MM.1S (cell line): Measurements from ENCODE around the gene SELENOO.

Source experiments
- DNase-seq: peaks from one replicate; pipeline ENCODE4 v3.0.0-alpha.2; 2015
- H2AFZ ChIP-seq: fragments of 300-600 bp; sonication (generic); 2 replicates; pipeline ENCODE4 v1.6.0; 2016; ENCODE audit warnings: antibody characterized with exemption, low read length
- H3F3A ChIP-seq: fragments of 300-600 bp; sonication (generic); 2 replicates; pipeline ENCODE4 v1.6.1; 2016; ENCODE audit warnings: mild to moderate bottlenecking, antibody characterized with exemption, low read length, moderate library complexity, mixed read lengths; ENCODE audit not compliant: insufficient read depth
- H3K27ac ChIP-seq: fragments of 300-600 bp; sonication (generic); 2 replicates; pipeline ENCODE4 v1.5.1; 2016; ENCODE audit warnings: mild to moderate bottlenecking, low read length
- H3K27me3 ChIP-seq: fragments of 300-600 bp; sonication (generic); replicated peaks from 2 replicates; pipeline ENCODE4 v1.6.0; 2016; ENCODE audit warnings: low read length; ENCODE audit not compliant: insufficient read depth
- H3K36me3 ChIP-seq: fragments of 300-600 bp; sonication (generic); replicated peaks from 2 replicates; pipeline ENCODE4 v1.6.1; 2016; ENCODE audit warnings: mild to moderate bottlenecking, low read length, mixed read lengths; ENCODE audit not compliant: insufficient read depth
- H3K4me1 ChIP-seq: fragments of 300-600 bp; sonication (generic); 2 replicates; pipeline ENCODE4 v1.6.1; 2016; ENCODE audit warnings: low read length, mixed read lengths
- H3K4me2 ChIP-seq: fragments of 300-600 bp; sonication (generic); 2 replicates; pipeline ENCODE4 v1.6.0; 2016; ENCODE audit warnings: low read depth, low read length
- H3K4me3 ChIP-seq: fragments of 300-600 bp; sonication (generic); 2 replicates; pipeline ENCODE4 v1.5.1; 2016; ENCODE audit warnings: low read length, mixed read lengths
- H3K79me2 ChIP-seq: fragments of 300-600 bp; sonication (generic); 2 replicates; pipeline ENCODE4 v1.6.1; 2016; ENCODE audit warnings: mixed run types, low read length, mixed read lengths
- H3K9ac ChIP-seq: fragments of 300-600 bp; sonication (generic); 2 replicates; pipeline ENCODE4 v1.6.1; 2016; ENCODE audit warnings: low read length, mixed read lengths
- H3K9me2 ChIP-seq: fragments of 300-600 bp; sonication (generic); replicated peaks from 2 replicates; pipeline ENCODE4 v1.6.1; 2016; ENCODE audit warnings: mild to moderate bottlenecking, low read length, mixed read lengths; ENCODE audit not compliant: insufficient read depth
- H3K9me3 ChIP-seq: fragments of 300-600 bp; sonication (generic); replicated peaks from 2 replicates; pipeline ENCODE4 v1.6.1; 2016; ENCODE audit warnings: mild to moderate bottlenecking, low read length, mixed read lengths; ENCODE audit not compliant: insufficient read depth
- H4K20me1 ChIP-seq: fragments of 300-600 bp; sonication (generic); 2 replicates; pipeline ENCODE4 v1.6.1; 2016; ENCODE audit warnings: mild to moderate bottlenecking, low read length, moderate library complexity, mixed read lengths; ENCODE audit not compliant: insufficient read depth
- EZH2 ChIP-seq: fragments of 300-600 bp; sonication (generic); optimal IDR thresholded peaks from 2 replicates; pipeline ENCODE3; 2017; ENCODE audit warnings: low read depth, mild to moderate bottlenecking, antibody characterized with exemption, low read length, mixed read lengths
- EZH2phosphoT487 ChIP-seq: fragments of 300-600 bp; sonication (generic); IDR thresholded peaks from 2 replicates; pipeline ENCODE4 v1.6.1; 2018; ENCODE audit warnings: antibody characterized with exemption, low read length
- TF ChIP-seq, protein P1 (sequence below): fragments of 300-600 bp; sonication (generic); IDR thresholded peaks from 2 replicates; pipeline ENCODE4 v1.5.1; 2016; ENCODE audit warnings: antibody characterized with exemption, low read length, mixed read lengths

SELENOO gene

GRCh38 chr22:50228366-50228765 is 27.6 kb downstream of the SELENOO start:
- no peak overlapping the region for H2AFZ ChIP-seq
- no peaks in the 10 kb centered on the region for H3K9me2 ChIP-seq
- TF ChIP-seq EZH2phosphoT487 (no peak), EZH2 (no peak)
- TF ChIP-seq, protein P1, sequence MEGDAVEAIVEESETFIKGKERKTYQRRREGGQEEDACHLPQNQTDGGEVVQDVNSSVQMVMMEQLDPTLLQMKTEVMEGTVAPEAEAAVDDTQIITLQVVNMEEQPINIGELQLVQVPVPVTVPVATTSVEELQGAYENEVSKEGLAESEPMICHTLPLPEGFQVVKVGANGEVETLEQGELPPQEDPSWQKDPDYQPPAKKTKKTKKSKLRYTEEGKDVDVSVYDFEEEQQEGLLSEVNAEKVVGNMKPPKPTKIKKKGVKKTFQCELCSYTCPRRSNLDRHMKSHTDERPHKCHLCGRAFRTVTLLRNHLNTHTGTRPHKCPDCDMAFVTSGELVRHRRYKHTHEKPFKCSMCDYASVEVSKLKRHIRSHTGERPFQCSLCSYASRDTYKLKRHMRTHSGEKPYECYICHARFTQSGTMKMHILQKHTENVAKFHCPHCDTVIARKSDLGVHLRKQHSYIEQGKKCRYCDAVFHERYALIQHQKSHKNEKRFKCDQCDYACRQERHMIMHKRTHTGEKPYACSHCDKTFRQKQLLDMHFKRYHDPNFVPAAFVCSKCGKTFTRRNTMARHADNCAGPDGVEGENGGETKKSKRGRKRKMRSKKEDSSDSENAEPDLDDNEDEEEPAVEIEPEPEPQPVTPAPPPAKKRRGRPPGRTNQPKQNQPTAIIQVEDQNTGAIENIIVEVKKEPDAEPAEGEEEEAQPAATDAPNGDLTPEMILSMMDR: no peak
- H3K9me3 ChIP-seq: no peaks in the 10 kb centered on the region
- 0 out of 2 replicates have a peak, but pooled peaks cover 5% of the 10 kb centered on the region for H3K79me2 ChIP-seq
- H3F3A ChIP-seq: no peaks in the 10 kb centered on the region
- no peaks in the 10 kb centered on the region for H3K4me1 ChIP-seq
- no peak overlapping the region for H3K9ac ChIP-seq
- DNase-seq: no peak
- H3K27ac ChIP-seq: no peak overlapping the region
- no peak overlapping the region for H3K4me3 ChIP-seq
- no peak overlapping the region for H3K4me2 ChIP-seq
- no peaks in the 10 kb centered on the region for H4K20me1 ChIP-seq
- H3K27me3 ChIP-seq: no peaks in the 10 kb centered on the region
- no peaks in the 10 kb centered on the region for H3K36me3 ChIP-seq

- DNase-seq: no peak
- no peak overlapping the region for H3K4me3 ChIP-seq
- no peaks in the 10 kb centered on the region for H3K9me2 ChIP-seq
- H3K4me1 ChIP-seq: no peaks in the 10 kb centered on the region
- H3K27me3 ChIP-seq: no peaks in the 10 kb centered on the region
- no peak overlapping the region for H2AFZ ChIP-seq
- H4K20me1 ChIP-seq: no peaks in the 10 kb centered on the region
- H3K79me2 ChIP-seq: peaks cover 14% of the 10 kb centered on the region
- H3K36me3 ChIP-seq: no peaks in the 10 kb centered on the region
- no peaks in the 10 kb centered on the region for H3F3A ChIP-seq
- no peak overlapping the region for H3K4me2 ChIP-seq
- no peak overlapping the region for H3K9ac ChIP-seq
- H3K27ac ChIP-seq: no peak overlapping the region
- no peaks in the 10 kb centered on the region for H3K9me3 ChIP-seq
- TF ChIP-seq, protein P1: no peak
- no peak for TF ChIP-seq EZH2phosphoT487
- TF ChIP-seq EZH2: no peak
Measured at GRCh38 chr22:50229370-50229769, 28.6 kb downstream of the SELENOO start.

DNA sequence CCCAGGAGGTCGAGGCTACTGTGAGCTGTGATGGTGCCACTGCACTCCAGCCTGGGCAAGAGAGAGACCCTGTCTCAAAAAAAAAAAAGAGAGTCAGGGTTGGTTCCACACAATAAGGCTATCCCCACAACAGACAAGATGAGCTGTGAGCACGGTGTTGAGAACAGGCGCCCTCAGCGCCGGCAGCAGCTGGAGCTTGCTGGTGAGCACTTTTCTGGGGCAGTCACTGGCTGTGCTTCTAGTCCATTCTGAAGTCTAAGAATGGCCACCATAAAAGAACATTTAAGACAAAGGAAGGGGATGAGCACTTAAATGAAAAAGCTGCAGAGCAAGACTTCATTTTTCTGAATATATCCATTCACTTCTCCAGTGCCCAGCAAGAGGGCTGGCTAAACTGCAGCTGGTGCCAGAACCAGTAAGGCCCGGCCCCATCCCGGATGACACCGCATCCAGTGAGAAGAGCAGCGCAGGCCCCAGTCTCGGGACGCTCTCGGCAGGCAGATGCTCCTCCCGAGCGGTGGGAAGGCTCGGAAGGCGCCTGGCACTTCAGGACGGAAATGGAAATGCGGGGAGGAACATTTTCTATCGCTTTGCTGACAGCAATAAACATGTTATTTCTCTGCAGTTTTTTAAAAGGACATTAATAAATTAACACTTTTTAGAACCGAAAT is 31.8 kb downstream of the SELENOO start:
- no peak for DNase-seq
- TF ChIP-seq, protein P1: no peak
- TF ChIP-seq EZH2phosphoT487 (no peak), EZH2 (no peak)
- H3K9me3 ChIP-seq: no peaks in the 10 kb centered on the region
- no peak overlapping the region for H3K4me2 ChIP-seq
- no peak overlapping the region for H3K27ac ChIP-seq
- no peak overlapping the region for H2AFZ ChIP-seq
- H3K9ac ChIP-seq: no peak overlapping the region
- no peaks in the 10 kb centered on the region for H3K9me2 ChIP-seq
- no peaks in the 10 kb centered on the region for H3K36me3 ChIP-seq
- H3K27me3 ChIP-seq: no peaks in the 10 kb centered on the region
- H4K20me1 ChIP-seq: no peaks in the 10 kb centered on the region; the same call in 1 of the 2 replicates
- no peaks in the 10 kb centered on the region for H3K4me1 ChIP-seq
- H3K4me3 ChIP-seq: no peak overlapping the region
- no peaks in the 10 kb centered on the region for H3F3A ChIP-seq
- H3K79me2 ChIP-seq: peaks cover 46% of the 10 kb centered on the region
